Heart right ventricle (tissue), 16 donors: Measurements from ENCODE around the gene RAP1GAP. TPM values are rescaled to one million over a fixed set of nuclear protein-coding genes. Genes with fewer than 3 reads are reported as not detected.
A peak's percentile ranks its signal among the peaks of the same experiment; 100 is the strongest.

Source experiments
- ATAC-seq, 8 donors: fragments of 200-7000 bp; cut with Tn5 transposase; one replicate each; pipeline ENCODE4 v1.9.1; 2020; ENCODE audit warnings: mild to moderate bottlenecking in 8 of 8, moderate library complexity in 8 of 8, moderate number of reproducible peaks in 1 of 8
- DNase-seq, 2 donors: peaks; one replicate each; pipeline ENCODE4 v3.0.0-alpha.2; 2020
- H3K27ac ChIP-seq, 10 donors: fragments of 200-600 bp; sonication (generic) in 2 of 10; one replicate each; pipeline versions ENCODE4 v1.5.0 to v1.8.0; 2020 to 2022; ENCODE audit warnings: mild to moderate bottlenecking in 3 of 10
- H3K27me3 ChIP-seq, 7 donors: fragments of 200-600 bp; one replicate each; pipeline ENCODE4 v1.8.0; 2021 to 2022; ENCODE audit warnings: mild to moderate bottlenecking in 2 of 7
- H3K36me3 ChIP-seq, 9 donors: fragments of 200-600 bp; sonication (generic) in 1 of 9; one replicate each; pipeline versions ENCODE4 v1.5.0 to v1.8.0; 2020 to 2022; ENCODE audit warnings: mild to moderate bottlenecking in 2 of 9
- H3K4me1 ChIP-seq, 9 donors: fragments of 200-600 bp; sonication (generic) in 1 of 9; one replicate each; pipeline versions ENCODE4 v1.5.0 to v1.8.0; 2020 to 2022; ENCODE audit warnings: mild to moderate bottlenecking in 4 of 9
- H3K4me3 ChIP-seq, 10 donors: fragments of 200-600 bp; sonication (generic) in 2 of 10; one replicate each; pipeline versions ENCODE4 v1.5.0 to v1.8.0; 2020 to 2022; ENCODE audit warnings: mild to moderate bottlenecking in 7 of 10, moderate library complexity in 2 of 10
- H3K9me3 ChIP-seq, 11 donors: fragments of 200-600 bp in 10 of 11; sonication (generic) in 2 of 11; one replicate each; pipeline versions ENCODE4 v1.5.0 to v1.8.0; 2013 to 2022; ENCODE audit warnings: mild to moderate bottlenecking in 2 of 11, control low read depth in 1 of 11, moderate library complexity in 1 of 11
- CTCF ChIP-seq, 9 donors: fragments of 200-600 bp; sonication (generic) in 2 of 9; IDR thresholded peaks; one replicate each; pipeline versions ENCODE4 v1.5.0 to v1.8.0; 2021 to 2022; ENCODE audit warnings: antibody characterized with exemption in 9 of 9, mild to moderate bottlenecking in 5 of 9, moderate library complexity in 1 of 9
- whole genome bisulfite sequencing, 2 donors: extraction: QIAGEN DNeasy Blood & Tissue Kit; methylation state at CpG; one replicate each; pipeline ENCODE4 v1.1.7; 2013; ENCODE audit warnings: inconsistent platforms in 1 of 2; 5-methylcytosine and 5-hydroxymethylcytosine counted together
- intact Hi-C, 10 donors: fragments of 100-400 bp; cut with DNase I; formaldehyde crosslinking; loops; one replicate each; pipeline versions ENCODE4 v1.11.1 to v1.14.2; 2022
- polyA plus RNA-seq, 2 donors: library from polyadenylated mRNA; stranded (reverse); fragments of 200-250 nt; gene quantifications; one replicate each; pipeline ENCODE4 v1.2.3, GENCODE V29; 2013
- total RNA-seq, 10 donors: library from RNA; stranded (reverse); fragmentation: NEBNext Ultra II Directional in 3 of 10; extraction: Animal tissue kit (Norgen Biotek cat#: 25700) in 3 of 10; gene quantifications; one replicate each; pipeline versions ENCODE4 v1.2.1 to v1.2.4, GENCODE V29; 2021 to 2023
- donor health status: Arrhythmogenic right ventricular cardiomyopathy.
- donor health status: ischemic (EF 13 %, LVEDD 7.1; RV severe dilation, severe dysfunction).
- donor health status: healthy with polysubstance abuse.
- donor health status: DM: no; HTN: yes; CAD: no.
- donor health status: DM: no; HTN: no; CAD: no.
- donor health status: ischemic (EF 25% LVEDD 6.9; RV normal size, moderate dysfunction).
- donor health status: ischemic (EF 25% LVEDD 5.7; RV mildly dilated, moderate dysfunction).
- donor health status: healthy.
- donor health status: DM: yes; HTN: yes; CAD: no.
- donor health status: Ischemic cardiomyopathy.
- donor health status: ischemic (EF 35%, LVEDD 5.7; RV mildly dilated, moderate dysfunction).
- donor health status: nonischemic (EF 11% LVEDD 7.7; RV severe dilation, severe dysfunction).
- donor health status: DM: yes; HTN: yes; CAD: no.
- donor health status: PGD.
- donor health status: ischemic (EF 29% LVEDD 5.4; RV normal size, mild dysfunction).
- donor health status: nonischemic (EF 23%, LVEDD 6.1; RV moderate dilation, normal function).

Gene RAP1GAP
- total and polyA plus RNA-seq, 12 donors = 0.42 to 5.9 (median 4.0) TPM

- Histone ChIP-seq H3K36me3 (no peaks in the 10 kb centered on the region), H3K27ac (no peak overlapping the region), H3K4me3 (no peak overlapping the region), H3K27me3 (peaks cover 0 to 20% (median under 1%) of the 10 kb centered on the region in 7 donors), H3K4me1 (peaks cover 0 to 20% (median 4%) of the 10 kb centered on the region in 9 donors), H3K9me3 (no peaks in the 10 kb centered on the region)
- ATAC-seq (no peak), DNase-seq (no peak)
- intact Hi-C loops = loop anchor here in 1 of 10 donors (10.0 kb wide), 1 partner anchor 126 kb away; no protein-coding TSS in a partner anchor
- TF ChIP-seq CTCF (IDR thresholded peaks at IDR 0.05) = no peak
- WGBS, 2 donors = 87 to 95% methylated on average over 2 of the region's 2 CpGs
Measured at GRCh38 chr1:21641076-21641475, 28.1 kb downstream of the RAP1GAP start.

GRCh38 chr1:21640653-21641052 lies 28.5 kb downstream of the RAP1GAP start:
- no peaks in the 10 kb centered on the region for H3K36me3 ChIP-seq
- intact Hi-C loops = loop anchor here in 1 of 10 donors (10.0 kb wide), 1 partner anchor 126 kb away; no protein-coding TSS in a partner anchor
- no peak overlapping the region for H3K27ac ChIP-seq
- peaks cover 0 to 22% (median 5%) of the 10 kb centered on the region in 7 donors for H3K27me3 ChIP-seq
- no peak for TF ChIP-seq CTCF (IDR thresholded peaks at IDR 0.05)
- peaks cover 0 to 20% (median 4%) of the 10 kb centered on the region in 9 donors for H3K4me1 ChIP-seq
- no peak overlapping the region for H3K4me3 ChIP-seq
- WGBS, 2 donors = 89 to 91% methylated on average over 6 of the region's 6 CpGs
- ATAC-seq = no peak
- no peaks in the 10 kb centered on the region for H3K9me3 ChIP-seq
- DNase-seq = no peak

GRCh38 chr1:21639594-21640041 lies 29.5 kb downstream of the RAP1GAP start:
- DNase-seq = no peak
- Histone ChIP-seq H3K4me1 (peaks cover 0 to 20% (median 4%) of the 10 kb centered on the region in 9 donors), H3K27ac (peak overlapping the region in 1 of 10 donors; percentile 79), H3K27me3 (peaks cover 0 to 27% (median 8%) of the 10 kb centered on the region in 7 donors), H3K36me3 (no peaks in the 10 kb centered on the region), H3K9me3 (no peaks in the 10 kb centered on the region), H3K4me3 (no peak overlapping the region)
- no peak for ATAC-seq
- 43 to 53% methylated on average over 24 of the region's 24 CpGs for WGBS, 2 donors
- intact Hi-C loops = loop anchor here in 1 of 10 donors (10.0 kb wide), 1 partner anchor 125 kb away; no protein-coding TSS in a partner anchor
- no peak for TF ChIP-seq CTCF (IDR thresholded peaks at IDR 0.05)

- peak overlapping the region in 7 of 10 donors; percentile 2 to 79 (median 31) for H3K27ac ChIP-seq
Measured at GRCh38 chr1:21638531-21639341, 30.4 kb downstream of the RAP1GAP start.

More at GRCh38 chr1:21638531-21639341, 30.4 kb downstream of the RAP1GAP start:
- H3K36me3 ChIP-seq = no peaks in the 10 kb centered on the region
- intact Hi-C loops = no loop called here
- peak in 7 of 8 donors; percentile 34 to 88 (median 65) for ATAC-seq
- no peak for DNase-seq
- H3K4me3 ChIP-seq = no peak overlapping the region
- peaks cover 0 to 34% (median 8%) of the 10 kb centered on the region in 7 donors for H3K27me3 ChIP-seq
- WGBS, 2 donors = 25 to 45% methylated on average over 10 of the region's 10 CpGs
- no peaks in the 10 kb centered on the region for H3K9me3 ChIP-seq
- peaks cover 0 to 20% (median 4%) of the 10 kb centered on the region in 9 donors for H3K4me1 ChIP-seq
- TF ChIP-seq CTCF (IDR thresholded peaks at IDR 0.05) = no peak
